H1 (cell line): ENCODE measurements around the gene IL19. TPM values are rescaled to one million over a fixed set of nuclear protein-coding genes. Genes with fewer than 3 reads are reported as not detected.

Source experiments
- CTCF ChIA-PET: fragments of 300-600 bp; sonication (Branson Sonifier 250); formaldehyde crosslinking; loops from one replicate; lab custom pipeline; 2021; ENCODE audit not compliant: partially characterized antibody; lab: Charles Lee
- POLR2A ChIA-PET: fragments of 300-600 bp; sonication (Branson Sonifier 250); formaldehyde crosslinking; loops from one replicate; lab custom pipeline; 2021; ENCODE audit warnings: inconsistent platforms; ENCODE audit not compliant: partially characterized antibody; lab: Charles Lee
- DNase-seq, 2 experiments: peaks; one replicate each; pipeline versions ENCODE4 v3.0.0 to v3.0.0-alpha.2; 2010 to 2022; ENCODE audit warnings: low spot score in 2 of 2, low read depth in 1 of 2, mixed read lengths in 1 of 2
- FAIRE-seq: peaks from 2 replicates; lab custom pipeline; 2011; peaks lifted over from hg19 to GRCh38; lab: Jason Lieb, UNC
- H2AFZ ChIP-seq: 2 replicates; pipeline ENCODE4 v1.8.1; 2012; ENCODE audit warnings: low read length, inconsistent platforms
- H2AK5ac ChIP-seq: 2 replicates; pipeline ENCODE4 v1.6.1; 2013; ENCODE audit warnings: low read depth, low read length
- H2BK120ac ChIP-seq: replicated peaks from 2 replicates; pipeline ENCODE3; 2013; ENCODE audit warnings: low read depth, low read length, inconsistent platforms
- H2BK12ac ChIP-seq: 2 replicates; pipeline ENCODE4 v1.6.1; 2013; ENCODE audit warnings: low read depth, low read length
- H2BK15ac ChIP-seq: 2 replicates; pipeline ENCODE4 v1.6.1; 2013; ENCODE audit warnings: low read length
- H2BK20ac ChIP-seq: 2 replicates; pipeline ENCODE4 v1.6.1; 2013; ENCODE audit warnings: low read length
- H2BK5ac ChIP-seq: 2 replicates; pipeline ENCODE4 v1.6.1; 2013; ENCODE audit warnings: low read depth, low read length
- H3K14ac ChIP-seq: 2 replicates; pipeline ENCODE4 v1.6.1; 2013; ENCODE audit warnings: inconsistent platforms; ENCODE audit not compliant: insufficient read length
- H3K18ac ChIP-seq: 2 replicates; pipeline ENCODE4 v1.6.1; 2013; ENCODE audit warnings: low read length; ENCODE audit errors: extremely low read depth
- H3K23ac ChIP-seq: 2 replicates; pipeline ENCODE4 v1.6.1; 2013; ENCODE audit warnings: inconsistent platforms; ENCODE audit not compliant: insufficient read length
- H3K23me2 ChIP-seq: 2 replicates; pipeline ENCODE4 v1.6.1; 2013; ENCODE audit warnings: low read depth, low read length
- H3K27ac ChIP-seq: 2 replicates; pipeline ENCODE4 v1.6.1; 2011; ENCODE audit warnings: low read depth, low read length, inconsistent platforms
- H3K27me3 ChIP-seq, 4 experiments: replicated peaks in 1 of 4; 1 replicate in 1 of 4; 2 replicates in 3 of 4; pipeline versions ENCODE4 v1.6.1 to v1.8.1; 2011 to 2013; ENCODE audit warnings: low read length in 3 of 4, mild to moderate bottlenecking in 3 of 4, inconsistent platforms in 2 of 4, mixed read lengths in 2 of 4, moderate library complexity in 1 of 4; ENCODE audit not compliant: control insufficient read depth in 3 of 4, insufficient read depth in 3 of 4; ENCODE audit errors: extremely low read depth in 1 of 4
- H3K36me3 ChIP-seq, 4 experiments: 2 replicates each; pipeline versions ENCODE4 v1.6.1 to v1.8.1; 2011 to 2013; ENCODE audit warnings: mild to moderate bottlenecking in 4 of 4, low read length in 3 of 4, moderate library complexity in 2 of 4, control low read depth in 1 of 4, inconsistent platforms in 1 of 4; ENCODE audit not compliant: insufficient read depth in 4 of 4, control insufficient read depth in 2 of 4
- H3K4ac ChIP-seq: replicated peaks from 2 replicates; pipeline ENCODE3; 2013; ENCODE audit warnings: low read length, low read depth, mixed read lengths, inconsistent platforms; ENCODE audit not compliant: insufficient read length
- H3K4me1 ChIP-seq, 4 experiments: replicated peaks in 1 of 4; 1 replicate in 1 of 4; 2 replicates in 3 of 4; pipeline versions ENCODE4 v1.6.1 to v1.8.1; 2011 to 2013; ENCODE audit warnings: low read length in 3 of 4, inconsistent platforms in 2 of 4, mixed read lengths in 1 of 4; ENCODE audit not compliant: insufficient read depth in 4 of 4, control insufficient read depth in 3 of 4
- H3K4me2 ChIP-seq, 2 experiments: 2 replicates each; pipeline versions ENCODE4 v1.6.1 to v1.8.1; 2011 to 2013; ENCODE audit warnings: low read depth in 2 of 2, low read length in 2 of 2, control low read depth in 1 of 2, inconsistent platforms in 1 of 2, mild to moderate bottlenecking in 1 of 2; ENCODE audit not compliant: insufficient read depth in 1 of 2
- H3K4me3 ChIP-seq, 4 experiments: fragments of 200-600, 300-600 bp in 1 of 4; sonication (generic), shearing (Covaris generic), sonication (Bioruptor Twin) in 1 of 4; 2 replicates each; pipeline versions ENCODE4 v1.5.1 to v1.8.1; 2011 to 2016; ENCODE audit warnings: low read length in 4 of 4, low read depth in 3 of 4, control low read depth in 2 of 4, inconsistent platforms in 2 of 4, mild to moderate bottlenecking in 2 of 4, mixed read lengths in 1 of 4, moderate library complexity in 1 of 4; ENCODE audit not compliant: insufficient read depth in 2 of 4; ENCODE audit errors: extremely low read depth in 1 of 4
- H3K56ac ChIP-seq: replicated peaks from 2 replicates; pipeline ENCODE3; 2013; ENCODE audit warnings: low read depth, mild to moderate bottlenecking, mixed read lengths, low read length, inconsistent platforms; ENCODE audit not compliant: insufficient read length
- H3K79me1 ChIP-seq: 2 replicates; pipeline ENCODE4 v1.6.1; 2013; ENCODE audit warnings: low read depth, low read length, control low read depth
- H3K79me2 ChIP-seq, 2 experiments: 2 replicates each; pipeline versions ENCODE4 v1.6.1 to v1.8.1; 2012 to 2013; ENCODE audit warnings: low read length in 2 of 2, mild to moderate bottlenecking in 2 of 2, inconsistent platforms in 1 of 2; ENCODE audit not compliant: insufficient read depth in 2 of 2, control insufficient read depth in 1 of 2
- H3K9ac ChIP-seq, 4 experiments: replicated peaks in 1 of 4; 1 replicate in 1 of 4; 2 replicates in 3 of 4; pipeline versions ENCODE4 v1.6.1 to v1.8.1; 2011 to 2013; ENCODE audit warnings: low read depth in 3 of 4, low read length in 3 of 4, control low read depth in 2 of 4, mild to moderate bottlenecking in 2 of 4, moderate library complexity in 2 of 4, inconsistent platforms in 1 of 4; ENCODE audit errors: extremely low read depth in 1 of 4
- H3K9me3 ChIP-seq, 2 experiments: 2 replicates each; pipeline versions ENCODE4 v1.6.1 to v1.8.1; 2012 to 2013; ENCODE audit warnings: mild to moderate bottlenecking in 2 of 2, moderate library complexity in 2 of 2, control low read depth in 1 of 2, inconsistent platforms in 1 of 2, low read depth in 1 of 2, low read length in 1 of 2, mixed read lengths in 1 of 2; ENCODE audit not compliant: insufficient read depth in 2 of 2
- H4K20me1 ChIP-seq, 2 experiments: replicated peaks in 1 of 2; 2 replicates each; pipeline versions ENCODE3 to v1.8.1; 2011 to 2013; ENCODE audit warnings: inconsistent platforms in 2 of 2, low read length in 2 of 2, mild to moderate bottlenecking in 1 of 2; ENCODE audit not compliant: insufficient read depth in 2 of 2, control insufficient read depth in 1 of 2
- H4K5ac ChIP-seq: 2 replicates; pipeline ENCODE4 v1.6.1; 2013; ENCODE audit warnings: low read length, low read depth, mixed read lengths, inconsistent platforms; ENCODE audit not compliant: insufficient read length
- H4K8ac ChIP-seq: 2 replicates; pipeline ENCODE4 v1.8.0; 2013; ENCODE audit warnings: mild to moderate bottlenecking, moderate library complexity, low read length, inconsistent platforms; ENCODE audit not compliant: insufficient read depth; ENCODE audit errors: extremely low read depth
- H4K91ac ChIP-seq: replicated peaks from 2 replicates; pipeline ENCODE3; 2013; ENCODE audit warnings: low read length, mixed read lengths, inconsistent platforms; ENCODE audit not compliant: insufficient read length
- ASH2L ChIP-seq: fragments of 200-600, 300-600 bp; sonication (generic); IDR thresholded peaks from one replicate; pipeline ENCODE4 v1.7.1; 2017; ENCODE audit warnings: low read length
- EGR1 ChIP-seq: IDR thresholded peaks from 2 replicates; pipeline ENCODE4 v1.6.1; 2011; ENCODE audit warnings: low read depth, low read length, borderline replicate concordance
- EP300 ChIP-seq, 2 experiments: IDR thresholded peaks; 1 replicate in 1 of 2; 2 replicates in 1 of 2; pipeline ENCODE4 v1.6.1; 2011 to 2012; ENCODE audit warnings: low read depth in 2 of 2, low read length in 2 of 2, mild to moderate bottlenecking in 2 of 2, borderline replicate concordance in 1 of 2, inconsistent platforms in 1 of 2, moderate library complexity in 1 of 2
- FOSL1 ChIP-seq: IDR thresholded peaks from 2 replicates; pipeline ENCODE4 v1.6.1; 2011; ENCODE audit warnings: mild to moderate bottlenecking, low read depth, low read length, moderate library complexity; ENCODE audit not compliant: insufficient read depth
- JUN ChIP-seq: IDR thresholded peaks from 2 replicates; pipeline ENCODE4 v1.6.1; 2011; ENCODE audit warnings: low read depth, mild to moderate bottlenecking, improper control_type of control experiment, low read length
- KDM4A ChIP-seq: IDR thresholded peaks from one replicate; pipeline ENCODE4 v1.7.1; 2012; ENCODE audit warnings: low read depth, mild to moderate bottlenecking, moderate library complexity, low read length, inconsistent platforms; ENCODE audit not compliant: severe bottlenecking
- POLR2AphosphoS5 ChIP-seq: IDR thresholded peaks from 2 replicates; pipeline ENCODE4 v1.6.1; 2011; ENCODE audit warnings: low read depth, low read length
- RAD21 ChIP-seq, 2 experiments: IDR thresholded peaks in 1 of 2; conservative IDR thresholded peaks in 1 of 2; 2 replicates each; pipeline ENCODE4 v1.6.1; 2011; ENCODE audit warnings: low read depth in 2 of 2, low read length in 2 of 2, improper control_type of control experiment in 1 of 2, inconsistent platforms in 1 of 2, mild to moderate bottlenecking in 1 of 2, moderate library complexity in 1 of 2
- RFX5 ChIP-seq: IDR thresholded peaks from 2 replicates; pipeline ENCODE4 v1.6.1; 2011; ENCODE audit warnings: low read depth, low read length, improper control_type of control experiment, borderline replicate concordance
- RXRA ChIP-seq: IDR thresholded peaks from 2 replicates; pipeline ENCODE4 v1.6.1; 2011; ENCODE audit warnings: low read depth, mild to moderate bottlenecking, low read length, moderate library complexity; ENCODE audit not compliant: insufficient read depth
- WGBS, 2 experiments: shearing (Covaris generic) in 1 of 2; methylation state at CpG; one replicate each; pipeline versions ENCODE4 v1.1.6 to v1.1.7; 2013 to 2015; ENCODE audit warnings: low lambda C conversion rate in 2 of 2, mixed read lengths in 2 of 2, inconsistent platforms in 1 of 2, low coverage in 1 of 2, missing lambda C conversion rate in 1 of 2; ENCODE audit not compliant: insufficient replicate concordance in 2 of 2, insufficient coverage in 1 of 2, insufficient read length in 1 of 2; ENCODE audit errors: extremely low coverage in 1 of 2, missing lambda C conversion rate in 1 of 2; 5-methylcytosine and 5-hydroxymethylcytosine counted together
- polyA plus RNA-seq, 7 experiments: library from polyadenylated mRNA; depleted of rRNA in 3 of 7; stranded (reverse) in 5 of 7; unstranded in 2 of 7; fragments of >200 nt in 5 of 7; fragments of 200-250 nt in 2 of 7; gene quantifications; 1 replicate in 5 of 7; 2 replicates in 1 of 7; 4 replicates in 1 of 7; pipeline versions ENCODE4 v1.2.1 to v1.2.3, GENCODE V29; 2011 to 2013; ENCODE audit warnings: missing spikeins in 2 of 7, mixed read lengths in 2 of 7
- total RNA-seq: library from RNA; stranded (reverse); fragmentation: NEBNext Ultra II Directional; extraction: Animal tissue kit (Norgen Biotek cat#: 25700); gene quantifications from 2 replicates; pipeline ENCODE4 v1.2.1, GENCODE V29; 2021
- TF ChIP-seq, protein P1 (sequence below): IDR thresholded peaks from 2 replicates; pipeline ENCODE4 v1.6.1; 2011; ENCODE audit warnings: low read depth, mild to moderate bottlenecking, low read length; ENCODE audit not compliant: insufficient read depth

The IL19 gene
- total and polyA plus RNA-seq, 2 of the 8 experiments (the other 6 are each of a cell fraction or from before 2014, with no cell fraction given): not detected

DNA sequence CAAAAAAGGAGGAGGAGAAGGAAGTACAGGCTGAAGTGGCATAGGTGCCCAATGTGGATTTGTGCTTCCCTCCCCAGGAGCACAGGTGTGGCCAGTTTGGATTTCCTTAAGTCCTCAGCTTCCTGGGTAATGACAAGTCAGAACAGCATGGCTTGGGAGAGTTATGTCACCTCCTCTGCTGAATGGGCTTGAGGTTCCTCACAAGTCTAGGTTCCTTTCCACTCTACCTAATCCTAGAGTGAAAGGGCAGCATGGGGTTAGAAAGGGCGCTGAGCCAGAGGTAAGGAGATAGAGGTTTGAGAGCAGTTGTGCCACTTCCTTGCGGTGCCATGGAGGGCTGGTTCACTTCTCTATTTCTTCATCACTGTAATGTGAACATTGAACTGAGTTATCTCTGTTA lies 59.3 kb downstream of the IL19 start:
- Histone ChIP-seq H2BK20ac (no peak overlapping the region), H3K27ac (no peak overlapping the region), H3K56ac (no peak overlapping the region), H4K20me1 (no peaks in the 10 kb centered on the region), H4K91ac (no peak overlapping the region), H2AK5ac (no peak overlapping the region), H3K4me3 (no peak overlapping the region), H2BK12ac (no peak overlapping the region), H3K79me1 (no peaks in the 10 kb centered on the region), H3K4me2 (no peak overlapping the region), H2BK5ac (no peak overlapping the region), H3K36me3 (no peaks in the 10 kb centered on the region), H4K8ac (no peak overlapping the region), H3K4ac (no peak overlapping the region), H3K23ac (no peak overlapping the region), H3K27me3 (no peaks in the 10 kb centered on the region), H3K14ac (no peak overlapping the region), H3K23me2 (no peaks in the 10 kb centered on the region), H3K9ac (no peak overlapping the region), H4K5ac (no peak overlapping the region), H3K9me3 (no peaks in the 10 kb centered on the region), H3K18ac (no peak overlapping the region), H3K4me1 (no peaks in the 10 kb centered on the region), H2BK120ac (no peak overlapping the region), H2AFZ (0 out of 2 replicates have a peak overlapping the region, but pooled peaks have one; percentile 11), H2BK15ac (no peak overlapping the region), H3K79me2 (no peaks in the 10 kb centered on the region)
- DNase-seq (no peak), FAIRE-seq (no peak)
- ChIA-PET POLR2A (no interaction called here), CTCF (interaction anchor here (0.5 to 3.5 kb wide), 6 partner anchors 20 to 588 kb away, joined by 3 to 10 read pairs (median 5); no protein-coding TSS in a partner anchor)
- WGBS, 2 experiments: 87% methylated on average over 2 of the region's 2 CpGs; no CpG with 5 or more reads in 1 of the 2 experiments
- TF ChIP-seq EGR1: no peak
- no peak for TF ChIP-seq JUN
- TF ChIP-seq, protein P1, sequence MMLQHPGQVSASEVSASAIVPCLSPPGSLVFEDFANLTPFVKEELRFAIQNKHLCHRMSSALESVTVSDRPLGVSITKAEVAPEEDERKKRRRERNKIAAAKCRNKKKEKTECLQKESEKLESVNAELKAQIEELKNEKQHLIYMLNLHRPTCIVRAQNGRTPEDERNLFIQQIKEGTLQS: no peak
- no peak for TF ChIP-seq RXRA
- no peak for TF ChIP-seq KDM4A
- TF ChIP-seq EP300 (IDR thresholded peaks at IDR 0.05; ENCODE audit: borderline replicate concordance in 1 of 2, low read depth in 2 of 2, low read length in 2 of 2): no peak
- no peak for TF ChIP-seq POLR2AphosphoS5
- TF ChIP-seq RAD21 (IDR thresholded peaks at IDR 0.05 in 1 of 2, conservative IDR thresholded peaks at IDR 0.05 in 1 of 2; ENCODE audit: low read depth in 2 of 2, low read length in 2 of 2): no peak
- TF ChIP-seq FOSL1: no peak
- no peak for TF ChIP-seq ASH2L
- no peak for TF ChIP-seq RFX5
